Measurements from ENCODE around the gene VSIG8. TPM values are rescaled to one million over a fixed set of nuclear protein-coding genes. Genes with fewer than 3 reads are reported as not detected.

VSIG8 gene
- total RNA-seq, 6 experiments from 2014 or later = not detected

- Mint-ChIP-seq H3K4me3 (no peak overlapping the region), H3K27me3 (ENCODE audit: insufficient read depth) (peaks cover 1% of the 10 kb centered on the region), H3K9me3 (no peaks in the 10 kb centered on the region), H3K4me1 (ENCODE audit: low read depth) (peaks cover 49% of the 10 kb centered on the region), H3K27ac (no peak overlapping the region), H3K36me3 (ENCODE audit: low read depth) (no peaks in the 10 kb centered on the region; the same call in 1 of the 2 replicates)
- no peak for TF ChIP-seq CTCF (IDR thresholded peaks at IDR 0.05)
- no peak for DNase-seq
Observed at GRCh38 chr1:159864262-159864661, 1.8 kb upstream of the VSIG8 start.

- no peak for DNase-seq
- peaks cover 1% of the 10 kb centered on the region for H3K27me3 Mint-ChIP-seq (ENCODE audit: insufficient read depth)
- TF ChIP-seq CTCF (IDR thresholded peaks at IDR 0.05) = no peak
- H3K4me1 Mint-ChIP-seq (ENCODE audit: low read depth) = peaks cover 27% of the 10 kb centered on the region
- H3K36me3 Mint-ChIP-seq (ENCODE audit: low read depth) = no peaks in the 10 kb centered on the region; the same call in 1 of the 2 replicates
- no peaks in the 10 kb centered on the region for H3K9me3 Mint-ChIP-seq
- H3K4me3 Mint-ChIP-seq = no peak overlapping the region
- H3K27ac Mint-ChIP-seq = no peak overlapping the region
Observed at GRCh38 chr1:159862031-159862430, 426 bp downstream of the VSIG8 start.

GRCh38 chr1:159861218-159861617, 1.2 kb downstream of the VSIG8 start:
- H3K27me3 Mint-ChIP-seq (ENCODE audit: insufficient read depth) = peaks cover 1% of the 10 kb centered on the region
- no peak for TF ChIP-seq CTCF (IDR thresholded peaks at IDR 0.05)

GRCh38 chr1:159860456-159860855, 2.0 kb downstream of the VSIG8 start:
- Mint-ChIP-seq H3K9me3 (no peaks in the 10 kb centered on the region), H3K36me3 (ENCODE audit: low read depth) (no peaks in the 10 kb centered on the region), H3K4me3 (no peak overlapping the region), H3K27ac (peak overlapping the region; percentile 0; the same call in 1 of the 2 replicates), H3K4me1 (ENCODE audit: low read depth) (peaks cover 12% of the 10 kb centered on the region), H3K27me3 (ENCODE audit: insufficient read depth) (no peaks in the 10 kb centered on the region; the same call in 1 of the 2 replicates)
- DNase-seq = peak; percentile 39
- no peak for TF ChIP-seq CTCF (IDR thresholded peaks at IDR 0.05)

More at GRCh38 chr1:159861218-159861617, 1.2 kb downstream of the VSIG8 start:
- Mint-ChIP-seq H3K4me3 (no peak overlapping the region), H3K27ac (no peak overlapping the region), H3K36me3 (ENCODE audit: low read depth) (no peaks in the 10 kb centered on the region; the same call in 1 of the 2 replicates), H3K9me3 (no peaks in the 10 kb centered on the region), H3K4me1 (ENCODE audit: low read depth) (peaks cover 19% of the 10 kb centered on the region)
- no peak for DNase-seq

GRCh38 chr1:159859767-159860322, 2.6 kb downstream of the VSIG8 start:
- Mint-ChIP-seq H3K36me3 (ENCODE audit: low read depth) (no peaks in the 10 kb centered on the region), H3K4me3 (no peak overlapping the region), H3K9me3 (no peaks in the 10 kb centered on the region), H3K27ac (peak overlapping the region; percentile 0; the same call in 1 of the 2 replicates), H3K4me1 (ENCODE audit: low read depth) (peaks cover 16% of the 10 kb centered on the region), H3K27me3 (ENCODE audit: insufficient read depth) (peaks cover 3% of the 10 kb centered on the region)
- no peak for TF ChIP-seq CTCF (IDR thresholded peaks at IDR 0.05)
- no peak for DNase-seq

Measured in HFFc6 (cell line).